K562 (cell line): ENCODE measurements around the gene OR52A5. TPM values are rescaled to one million over a fixed set of nuclear protein-coding genes. Genes with fewer than 3 reads are reported as not detected.
A peak's percentile ranks its signal among the peaks of the same experiment; 100 is the strongest.

Experiments used
- CCAR2 ChIP-seq: fragments of 200-400 bp; formaldehyde crosslinking; IDR thresholded peaks from 2 replicates; pipeline ENCODE4 v1.6.1; 2017; ENCODE audit warnings: mild to moderate bottlenecking, low read depth, low read length
- CHD2 ChIP-seq: IDR thresholded peaks from 2 replicates; pipeline ENCODE4 v1.6.1; 2011; ENCODE audit warnings: low read depth, low read length
- ETV5 ChIP-seq: sonication (generic); formaldehyde crosslinking; IDR thresholded peaks from 2 replicates; pipeline ENCODE4 v1.4.0; 2020; ENCODE audit warnings: low read depth, mild to moderate bottlenecking, missing genetic modification reagents
- FOS ChIP-seq: IDR thresholded peaks from 3 replicates; pipeline ENCODE4 v1.6.1; 2011; ENCODE audit not compliant: insufficient read length; ENCODE audit errors: extremely low read depth
- HDAC8 ChIP-seq: fragments of 450-650 bp; IDR thresholded peaks from 2 replicates; pipeline ENCODE4 v1.6.1; 2016; ENCODE audit warnings: mild to moderate bottlenecking, missing genetic modification characterization, moderate library complexity, missing compliant biosample characterization
- KLF16 ChIP-seq: IDR thresholded peaks from 2 replicates; pipeline ENCODE4 v1.6.1; 2016; ENCODE audit warnings: antibody characterized with exemption
- NCOA2 ChIP-seq, 2 experiments: fragments of 450-650 bp; IDR thresholded peaks; 2 replicates each; pipeline ENCODE4 v1.6.1; 2018; ENCODE audit warnings: mild to moderate bottlenecking in 2 of 2, moderate library complexity in 1 of 2; ENCODE audit not compliant: partially characterized antibody in 2 of 2
- RCOR1 ChIP-seq, 2 experiments: IDR thresholded peaks; 2 replicates each; pipeline ENCODE4 v1.6.1; 2012; ENCODE audit warnings: low read depth in 2 of 2, low read length in 2 of 2, borderline replicate concordance in 1 of 2, improper control_type of control experiment in 1 of 2
- RNF219 ChIP-seq: fragments of 250-450 bp; sonication (Bioruptor Pico); IDR thresholded peaks from 2 replicates; pipeline ENCODE4 v1.5.0; 2022; ENCODE audit warnings: mild to moderate bottlenecking
- SMARCA5 ChIP-seq: fragments of 450-650 bp; IDR thresholded peaks from 2 replicates; pipeline ENCODE4 v1.6.1; 2016
- SNAPC5 ChIP-seq: fragments of 250-450 bp; sonication (Bioruptor Pico); IDR thresholded peaks from 2 replicates; pipeline ENCODE4 v1.8.0; 2021; ENCODE audit warnings: moderate library complexity, mild to moderate bottlenecking, inconsistent platforms
- SRSF7 ChIP-seq: fragments of 200-400 bp; formaldehyde crosslinking; optimal IDR thresholded peaks from 2 replicates; pipeline ENCODE3; 2017; ENCODE audit warnings: mild to moderate bottlenecking, low read depth, low read length
- THRB ChIP-seq: fragments of 450-650 bp; formaldehyde crosslinking; conservative IDR thresholded peaks from 2 replicates; pipeline ENCODE4 v1.4.0; 2022; ENCODE audit warnings: mild to moderate bottlenecking, missing genetic modification characterization
- TRIM24 ChIP-seq, 2 experiments: fragments of 450-650 bp; IDR thresholded peaks; 2 replicates each; pipeline ENCODE4 v1.6.1; 2016
- TRIM25 ChIP-seq: fragments of 450-650 bp; IDR thresholded peaks from 2 replicates; pipeline ENCODE4 v1.7.0; 2016; ENCODE audit warnings: borderline replicate concordance
- TRIM28 ChIP-seq: fragments of 450-650 bp; IDR thresholded peaks from 2 replicates; pipeline ENCODE4 v1.6.1; 2017
- XRCC3 ChIP-seq: fragments of 450-650 bp; IDR thresholded peaks from 2 replicates; pipeline ENCODE4 v1.6.1; 2017; ENCODE audit warnings: mild to moderate bottlenecking, moderate library complexity
- ZBTB9 ChIP-seq: fragments of 450-650 bp; formaldehyde crosslinking; IDR thresholded peaks from 2 replicates; pipeline ENCODE4 v1.4.0; 2020; ENCODE audit warnings: mild to moderate bottlenecking, moderate library complexity
- ZC3H11A ChIP-seq: IDR thresholded peaks from 2 replicates; pipeline ENCODE4 v1.6.1; 2012; ENCODE audit warnings: low read depth, low read length, improper control_type of control experiment
- ZNF644 ChIP-seq: fragments of 200-800 bp; sonication (Bioruptor generic); IDR thresholded peaks from 2 replicates; pipeline ENCODE4 v1.6.1; 2016; ENCODE audit warnings: low read depth, missing genetic modification characterization, missing compliant biosample characterization
- ZNF707 ChIP-seq: fragments of 250-450 bp; sonication (Bioruptor Pico); conservative IDR thresholded peaks from 2 replicates; pipeline ENCODE4 v1.8.0; 2022; ENCODE audit warnings: inconsistent platforms, mild to moderate bottlenecking, moderate library complexity
- ZZZ3 ChIP-seq: fragments of 450-650 bp; IDR thresholded peaks from 2 replicates; pipeline ENCODE4 v1.6.1; 2016; ENCODE audit warnings: antibody characterized with exemption, mild to moderate bottlenecking, moderate library complexity
- polyA plus RNA-seq, 8 experiments: library from polyadenylated mRNA; depleted of rRNA in 4 of 8; stranded (reverse) in 5 of 8; unstranded in 3 of 8; fragments of >200 nt; fragmentation: Nextera tagmentation in 2 of 8; fragmentation: Illumina TruSeq in 1 of 8; extraction: Ambion mirVana in 2 of 8; extraction: Trizol in 1 of 8; gene quantifications; 2 replicates each; pipeline versions ENCODE4 v1.2.1 to v1.2.3, GENCODE V29; 2011 to 2014; ENCODE audit warnings: inconsistent platforms in 1 of 8, missing spikeins in 1 of 8
- total RNA-seq, 7 experiments: library from RNA; depleted of rRNA in 6 of 7; stranded (reverse); fragments of >200 nt in 6 of 7; fragmentation: Illumina TruSeq in 2 of 7; extraction: Trizol in 2 of 7; gene quantifications; 2 replicates each; pipeline versions ENCODE4 v1.2.1 to v1.2.3, GENCODE V29; 2011 to 2021; ENCODE audit warnings: low replicate concordance in 1 of 7

Gene OR52A5
- total and polyA plus RNA-seq, 9 of the 15 experiments (the other 6 are each of a cell fraction or from before 2014, with no cell fraction given) = 0.04 to 1.1 (median 0.94) TPM; not detected in 6

GRCh38 chr11:5131584-5132335, 6.4 kb downstream of the OR52A5 start (continued):
- TF ChIP-seq RNF219 (CRISPR knock-in tag) (no peak), CCAR2 (no peak), RCOR1 (IDR thresholded peaks at IDR 0.05; ENCODE audit: borderline replicate concordance in 1 of 2, low read depth in 2 of 2, low read length in 2 of 2) (peak; percentile 9 to 86; a peak in 3 of 4 replicates), XRCC3 (no peak), THRB (no peak), SNAPC5 (CRISPR knock-in tag) (no peak), ZNF644 (tag) (peak; percentile 60; the same call in 1 of the 2 replicates), CHD2 (no peak), TRIM25 (no peak), KLF16 (peak; percentile 86), FOS (no peak), ZZZ3 (no peak), HDAC8 (no peak), SMARCA5 (no peak), TRIM24 (IDR thresholded peaks at IDR 0.05) (peak; percentile 66 to 89; a peak in 3 of 4 replicates), ETV5 (CRISPR knock-in tag) (no peak), TRIM28 (no peak), NCOA2 (IDR thresholded peaks at IDR 0.05; ENCODE audit: partially characterized antibody in 2 of 2) (peak in 1 of 2 experiments; percentile 59), ZBTB9 (no peak), SRSF7 (no peak), ZNF707 (CRISPR knock-in tag) (no peak), ZC3H11A (no peak)
